Gastrocnemius medialis (tissue), 4 donors: ENCODE results near the gene DENND6B. TPM values are rescaled to one million over a fixed set of nuclear protein-coding genes. Genes with fewer than 3 reads are reported as not detected.

Experiments
- ATAC-seq, 2 donors: fragments of 150-250 bp; one replicate each; pipeline ENCODE4 v1.9.1; 2016
- DNase-seq, 2 donors: peaks; one replicate each; pipeline ENCODE4 v3.0.0-alpha.2; 2019
- H3K27ac ChIP-seq, 4 donors: fragments of 200-600 bp; sonication (generic); 1 replicate in 1 of 4; 2 replicates in 3 of 4; pipeline ENCODE4 v1.5.1; 2016 to 2018; ENCODE audit warnings: mild to moderate bottlenecking in 2 of 4, moderate library complexity in 1 of 4
- H3K27me3 ChIP-seq, 3 donors: fragments of 200-600 bp; sonication (generic) in 2 of 3; 1 replicate in 1 of 3; 2 replicates in 2 of 3; pipeline versions ENCODE4 v1.5.1 to v1.6.0; 2016 to 2019; ENCODE audit warnings: mild to moderate bottlenecking in 1 of 3, moderate library complexity in 1 of 3
- H3K36me3 ChIP-seq, 2 donors: fragments of 200-600 bp; sonication (generic) in 1 of 2; one replicate each; pipeline ENCODE4 v1.5.1; 2017 to 2018
- H3K4me1 ChIP-seq, 2 donors: fragments of 200-600 bp; sonication (generic) in 1 of 2; one replicate each; pipeline ENCODE4 v1.5.1; 2016 to 2017; ENCODE audit warnings: mild to moderate bottlenecking in 2 of 2
- H3K4me3 ChIP-seq, 4 donors: fragments of 200-600 bp; sonication (generic) in 3 of 4; 1 replicate in 1 of 4; 2 replicates in 3 of 4; pipeline ENCODE4 v1.5.1; 2016 to 2019; ENCODE audit warnings: mild to moderate bottlenecking in 2 of 4
- H3K9me3 ChIP-seq, 3 donors: fragments of 200-600 bp; sonication (generic) in 2 of 3; 1 replicate in 1 of 3; 2 replicates in 2 of 3; pipeline ENCODE4 v1.5.1; 2016 to 2019
- POLR2A ChIP-seq, 2 donors: fragments of 450-650 bp; IDR thresholded peaks; one replicate each; pipeline ENCODE4 v1.6.1; 2017; ENCODE audit warnings: antibody characterized with exemption in 2 of 2, mild to moderate bottlenecking in 2 of 2, moderate library complexity in 2 of 2
- in situ Hi-C, 4 donors: fragments of 200-750 bp; cut with MboI; loops; one replicate each; pipeline versions ENCODE4 v1.15.0 to v1.8.0; 2017; ENCODE audit warnings: low sequenced_read_pairs in 4 of 4
- intact Hi-C: fragments of 100-400 bp; cut with DNase I; formaldehyde crosslinking; loops from one replicate; pipeline ENCODE4 v1.15.1; 2023; ENCODE audit warnings: low total_unique reads
- total RNA-seq, 4 donors: library from RNA; depleted of rRNA; stranded (reverse); fragments of >200 nt; gene quantifications; one replicate each; pipeline versions ENCODE4 v1.1.0 to v1.2.3, GENCODE V29; 2016
- TF ChIP-seq, protein P1 (sequence below), 5 experiments: fragments of 450-650 bp in 3 of 5; fragments of 200-600 bp in 2 of 5; sonication (generic) in 2 of 5; IDR thresholded peaks in 4 of 5; conservative IDR thresholded peaks in 1 of 5; 1 replicate in 4 of 5; 2 replicates in 1 of 5; pipeline ENCODE4 v1.5.1; 2016 to 2019; ENCODE audit warnings: antibody characterized with exemption in 5 of 5, mild to moderate bottlenecking in 3 of 5, moderate library complexity in 3 of 5

The DENND6B gene
- total RNA-seq, 4 donors from 2014 or later = 0.55 to 0.84 (median 0.68) TPM; not detected in 1

DNA sequence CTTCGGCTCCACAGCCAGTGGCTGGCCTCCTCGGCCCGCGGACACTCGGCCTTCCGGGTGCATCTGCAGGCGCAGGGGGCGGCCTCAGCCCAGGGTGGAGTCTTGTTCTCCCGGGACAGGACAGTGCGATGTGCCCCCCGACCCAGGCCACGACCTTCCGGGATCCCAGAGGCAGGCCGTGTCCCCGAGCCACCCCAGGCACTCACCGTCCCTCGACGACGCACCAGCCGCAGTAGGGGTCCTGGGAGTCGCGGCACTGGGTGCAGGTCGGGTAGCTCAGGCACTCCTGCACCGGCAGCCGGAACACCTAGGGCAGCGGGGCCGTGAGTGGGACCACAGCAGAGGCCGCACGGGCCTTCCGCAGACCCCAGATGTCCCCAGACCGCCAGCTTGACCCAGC is 39.1 kb downstream of the DENND6B start:
- Histone ChIP-seq H3K4me1 (no peaks in the 10 kb centered on the region), H3K27ac (no peak overlapping the region), H3K4me3 (no peak overlapping the region), H3K27me3 (no peaks in the 10 kb centered on the region), H3K9me3 (no peaks in the 10 kb centered on the region), H3K36me3 (no peaks in the 10 kb centered on the region)
- TF ChIP-seq, protein P1, sequence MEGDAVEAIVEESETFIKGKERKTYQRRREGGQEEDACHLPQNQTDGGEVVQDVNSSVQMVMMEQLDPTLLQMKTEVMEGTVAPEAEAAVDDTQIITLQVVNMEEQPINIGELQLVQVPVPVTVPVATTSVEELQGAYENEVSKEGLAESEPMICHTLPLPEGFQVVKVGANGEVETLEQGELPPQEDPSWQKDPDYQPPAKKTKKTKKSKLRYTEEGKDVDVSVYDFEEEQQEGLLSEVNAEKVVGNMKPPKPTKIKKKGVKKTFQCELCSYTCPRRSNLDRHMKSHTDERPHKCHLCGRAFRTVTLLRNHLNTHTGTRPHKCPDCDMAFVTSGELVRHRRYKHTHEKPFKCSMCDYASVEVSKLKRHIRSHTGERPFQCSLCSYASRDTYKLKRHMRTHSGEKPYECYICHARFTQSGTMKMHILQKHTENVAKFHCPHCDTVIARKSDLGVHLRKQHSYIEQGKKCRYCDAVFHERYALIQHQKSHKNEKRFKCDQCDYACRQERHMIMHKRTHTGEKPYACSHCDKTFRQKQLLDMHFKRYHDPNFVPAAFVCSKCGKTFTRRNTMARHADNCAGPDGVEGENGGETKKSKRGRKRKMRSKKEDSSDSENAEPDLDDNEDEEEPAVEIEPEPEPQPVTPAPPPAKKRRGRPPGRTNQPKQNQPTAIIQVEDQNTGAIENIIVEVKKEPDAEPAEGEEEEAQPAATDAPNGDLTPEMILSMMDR (IDR thresholded peaks at IDR 0.05 in 4 of 5, conservative IDR thresholded peaks at IDR 0.05 in 1 of 5) = no peak
- no peak for TF ChIP-seq POLR2A (IDR thresholded peaks at IDR 0.05)
- DNase-seq (no peak), ATAC-seq (no peak)
- in situ Hi-C loops = no loop called here
- intact Hi-C loops = no loop called here

DNA sequence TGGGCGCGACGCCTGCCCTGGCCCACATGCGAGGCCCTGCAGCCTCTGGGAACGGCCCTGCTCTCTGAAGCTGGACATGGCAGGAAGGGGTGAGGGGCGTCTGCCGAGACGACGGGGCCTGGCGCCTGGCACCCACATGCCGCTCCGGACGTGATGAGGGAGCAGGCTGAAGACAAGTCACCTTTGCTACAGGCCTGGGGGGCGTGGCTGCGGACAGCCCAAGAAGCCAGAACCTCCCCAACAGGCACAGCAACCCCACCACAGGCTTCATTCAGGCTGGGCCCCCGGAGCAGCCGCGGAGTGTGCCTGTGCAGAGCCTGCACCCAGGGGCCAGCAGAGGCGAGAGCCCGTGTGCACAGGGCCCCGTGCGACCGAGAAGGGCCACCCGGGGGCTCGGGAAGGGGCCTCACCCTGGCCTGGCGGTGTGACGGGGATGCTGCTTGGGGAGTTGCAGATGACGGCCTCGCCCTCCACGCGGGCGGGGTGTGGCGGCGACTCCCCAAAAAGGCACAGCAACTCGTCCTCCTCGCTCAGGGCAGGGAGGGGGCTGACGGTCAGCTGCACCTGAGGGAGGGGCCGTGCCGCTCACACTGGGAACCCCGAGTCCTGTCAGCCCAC is 40.0 kb downstream of the DENND6B start:
- H3K27me3 ChIP-seq = no peaks in the 10 kb centered on the region
- in situ Hi-C loops = no loop called here
- ATAC-seq = no peak
- intact Hi-C loops = no loop called here
- no peaks in the 10 kb centered on the region for H3K9me3 ChIP-seq
- H3K4me1 ChIP-seq = no peaks in the 10 kb centered on the region
- no peak overlapping the region for H3K4me3 ChIP-seq
- H3K27ac ChIP-seq = no peak overlapping the region
- H3K36me3 ChIP-seq = no peaks in the 10 kb centered on the region
- TF ChIP-seq, protein P1 (IDR thresholded peaks at IDR 0.05 in 4 of 5, conservative IDR thresholded peaks at IDR 0.05 in 1 of 5) = no peak
- no peak for TF ChIP-seq POLR2A (IDR thresholded peaks at IDR 0.05)
- no peak for DNase-seq

DNA sequence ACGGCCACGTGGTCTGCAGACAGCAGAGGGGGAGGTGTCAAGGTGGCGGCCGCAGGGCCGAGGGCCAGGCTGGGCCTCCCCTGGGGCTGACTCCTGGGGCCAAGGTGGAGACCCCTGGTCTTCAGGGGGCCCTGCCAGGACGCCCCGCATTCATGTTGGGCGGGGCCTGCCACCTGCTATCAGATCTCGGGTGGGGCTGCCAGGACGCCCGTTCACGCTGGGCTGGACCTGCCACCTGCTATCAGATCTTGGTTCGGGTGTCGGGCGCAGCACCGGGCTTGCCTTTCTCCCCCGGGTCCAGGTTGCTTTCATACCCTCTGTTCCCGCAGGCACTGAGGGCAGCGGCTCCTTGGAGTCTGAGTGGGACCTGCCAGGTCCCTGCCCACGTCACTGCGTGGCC is 40.5 kb downstream of the DENND6B start:
- in situ Hi-C loops = no loop called here
- Histone ChIP-seq H3K4me1 (no peaks in the 10 kb centered on the region), H3K36me3 (peaks cover 0 to 1% of the 10 kb centered on the region in 2 donors), H3K4me3 (no peak overlapping the region), H3K27ac (no peak overlapping the region), H3K27me3 (no peaks in the 10 kb centered on the region), H3K9me3 (no peaks in the 10 kb centered on the region)
- DNase-seq (no peak), ATAC-seq (no peak)
- intact Hi-C loops = no loop called here
- no peak for TF ChIP-seq POLR2A (IDR thresholded peaks at IDR 0.05)
- TF ChIP-seq, protein P1 (IDR thresholded peaks at IDR 0.05 in 4 of 5, conservative IDR thresholded peaks at IDR 0.05 in 1 of 5) = no peak

DNA sequence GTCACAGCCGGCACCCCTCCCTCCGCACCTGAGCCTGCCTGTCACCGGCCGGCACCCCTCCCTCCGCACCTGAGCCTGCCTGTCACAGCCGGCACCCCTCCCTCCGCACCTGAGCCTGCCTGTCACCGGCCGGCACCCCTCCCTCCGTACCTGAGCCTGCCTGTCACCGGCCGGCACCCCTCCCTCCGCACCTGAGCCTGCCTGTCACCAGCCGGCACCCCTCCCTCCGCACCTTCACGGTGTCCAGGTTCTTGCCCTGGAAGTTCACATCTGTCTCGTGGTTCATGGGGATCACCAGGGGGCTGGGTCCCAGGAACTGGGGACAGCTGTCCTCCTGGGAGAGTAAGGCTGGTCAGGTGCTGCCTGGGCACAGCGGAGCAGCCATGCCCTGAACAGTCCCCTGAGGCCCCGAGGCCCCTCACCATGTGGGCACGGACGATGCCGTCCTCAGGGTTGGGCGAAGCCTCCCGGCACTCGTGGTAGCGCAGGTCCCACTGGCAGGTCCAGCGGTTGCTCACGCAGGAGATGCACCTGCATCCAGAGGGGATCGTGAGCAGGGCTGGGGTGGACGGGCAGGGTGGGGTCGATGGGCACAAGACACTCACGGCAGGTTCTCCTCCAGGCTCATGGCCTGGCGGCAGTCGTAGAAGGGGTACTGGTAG is 41.1 kb downstream of the DENND6B start:
- Histone ChIP-seq H3K4me1 (no peaks in the 10 kb centered on the region), H3K9me3 (no peaks in the 10 kb centered on the region), H3K27me3 (no peaks in the 10 kb centered on the region), H3K4me3 (no peak overlapping the region), H3K27ac (no peak overlapping the region), H3K36me3 (peaks cover 0 to 6% of the 10 kb centered on the region in 2 donors)
- intact Hi-C loops = no loop called here
- ATAC-seq (no peak), DNase-seq (no peak)
- in situ Hi-C loops = no loop called here
- TF ChIP-seq POLR2A (IDR thresholded peaks at IDR 0.05) = no peak
- TF ChIP-seq, protein P1 (IDR thresholded peaks at IDR 0.05 in 4 of 5, conservative IDR thresholded peaks at IDR 0.05 in 1 of 5) = no peak
